ENCODE results near the gene RNLS. TPM values are rescaled to one million over a fixed set of nuclear protein-coding genes. Genes with fewer than 3 reads are reported as not detected.

RNLS gene
- total and polyA plus RNA-seq, 2 of the 8 experiments (the other 6 are each of a cell fraction or from before 2014, with no cell fraction given): 7.5 to 12.7 TPM

DNA sequence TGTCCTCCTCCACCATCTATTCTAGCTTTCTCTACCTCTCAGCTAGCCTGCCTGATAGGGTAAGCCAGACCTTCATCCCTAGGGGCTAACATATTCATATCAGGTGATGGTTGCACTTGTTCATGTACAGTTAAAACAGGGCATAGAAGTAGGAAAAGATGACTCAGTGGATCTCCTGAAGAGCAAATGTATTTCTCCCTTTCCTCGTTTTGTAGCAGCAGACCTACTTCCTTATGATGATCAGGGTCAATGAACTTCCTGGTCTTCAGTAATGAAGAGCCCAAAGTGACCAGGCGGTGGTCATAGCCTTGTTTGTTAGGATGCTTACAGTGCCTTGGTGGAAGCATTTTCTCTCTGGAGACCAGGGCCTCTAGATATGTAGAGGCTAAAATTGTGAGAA lies 9.8 kb upstream of the RNLS start:
- H3K27ac ChIP-seq (ENCODE audit: low read depth, low read length): no peak overlapping the region
- H2BK15ac ChIP-seq (ENCODE audit: low read length): no peak overlapping the region
- H2BK12ac ChIP-seq (ENCODE audit: low read depth, low read length): no peak overlapping the region
- no peaks in the 10 kb centered on the region for H3K23me2 ChIP-seq (ENCODE audit: low read depth, low read length)
- no peak overlapping the region for H2AK5ac ChIP-seq (ENCODE audit: low read depth, low read length)
- H3K27me3 ChIP-seq (replicated peaks in 1 of 4; ENCODE audit: control insufficient read depth in 3 of 4, extremely low read depth in 1 of 4, insufficient read depth in 3 of 4, low read length in 3 of 4): peaks cover 0 to 1% (median 0%) of the 10 kb centered on the region in 4 experiments; a peak in 1 of 7 replicates
- no peak overlapping the region for H2BK5ac ChIP-seq (ENCODE audit: low read depth, low read length)
- TF ChIP-seq SRF (IDR thresholded peaks at IDR 0.05; ENCODE audit: low read depth, low read length) (no peak), EP300 (IDR thresholded peaks at IDR 0.05; ENCODE audit: borderline replicate concordance in 1 of 2, low read depth in 2 of 2, low read length in 2 of 2) (no peak), TAF1 (IDR thresholded peaks at IDR 0.05; ENCODE audit: low read depth, low read length) (no peak), YY1 (IDR thresholded peaks at IDR 0.05; ENCODE audit: low read depth, low read length) (no peak), RFX5 (IDR thresholded peaks at IDR 0.05; ENCODE audit: borderline replicate concordance, low read depth, low read length) (no peak), CREB1 (IDR thresholded peaks at IDR 0.05) (no peak), KDM1A (IDR thresholded peaks at IDR 0.05; ENCODE audit: borderline replicate concordance, low read length) (no peak), POU5F1 (IDR thresholded peaks at IDR 0.05; ENCODE audit: low read depth, low read length) (no peak), FOSL1 (IDR thresholded peaks at IDR 0.05; ENCODE audit: insufficient read depth, low read depth, low read length) (no peak), TAF7 (optimal IDR thresholded peaks at IDR 0.05; ENCODE audit: borderline replicate concordance, low read depth, low read length) (no peak), RBBP5 (IDR thresholded peaks at IDR 0.05; ENCODE audit: borderline replicate concordance, low read depth, low read length) (no peak)
- TF ChIP-seq, protein P1, sequence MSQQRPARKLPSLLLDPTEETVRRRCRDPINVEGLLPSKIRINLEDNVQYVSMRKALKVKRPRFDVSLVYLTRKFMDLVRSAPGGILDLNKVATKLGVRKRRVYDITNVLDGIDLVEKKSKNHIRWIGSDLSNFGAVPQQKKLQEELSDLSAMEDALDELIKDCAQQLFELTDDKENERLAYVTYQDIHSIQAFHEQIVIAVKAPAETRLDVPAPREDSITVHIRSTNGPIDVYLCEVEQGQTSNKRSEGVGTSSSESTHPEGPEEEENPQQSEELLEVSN (IDR thresholded peaks at IDR 0.05): no peak
- H3K4ac ChIP-seq (replicated peaks; ENCODE audit: insufficient read length, low read depth, low read length): no peak overlapping the region
- no peak overlapping the region for H3K56ac ChIP-seq (replicated peaks; ENCODE audit: insufficient read length, low read depth, low read length)
- no peaks in the 10 kb centered on the region for H3K4me1 ChIP-seq (replicated peaks in 1 of 4; ENCODE audit: control insufficient read depth in 3 of 4, insufficient read depth in 4 of 4, low read length in 3 of 4)
- H3K79me2 ChIP-seq (ENCODE audit: control insufficient read depth in 1 of 2, insufficient read depth in 2 of 2, low read length in 2 of 2): no peaks in the 10 kb centered on the region
- H3K14ac ChIP-seq (ENCODE audit: insufficient read length): no peak overlapping the region
- ChIA-PET POLR2A (ENCODE audit: partially characterized antibody) (no interaction called here), CTCF (ENCODE audit: partially characterized antibody) (interaction anchor here (0.5 to 2.7 kb wide), 2 partner anchors 10 to 339 kb away, joined by 3 to 12 read pairs; partner anchors contain the start of gene RNLS)
- H3K4me3 ChIP-seq (ENCODE audit: extremely low read depth in 1 of 4, insufficient read depth in 2 of 4, low read depth in 3 of 4, low read length in 4 of 4): no peak overlapping the region
- H3K9ac ChIP-seq (replicated peaks in 1 of 4; ENCODE audit: extremely low read depth in 1 of 4, low read depth in 3 of 4, low read length in 3 of 4): no peak overlapping the region
- no peak overlapping the region for H3K23ac ChIP-seq (ENCODE audit: insufficient read length)
- H3K4me2 ChIP-seq (ENCODE audit: insufficient read depth in 1 of 2, low read depth in 2 of 2, low read length in 2 of 2): no peak overlapping the region
- DNase-seq (ENCODE audit: low read depth in 1 of 2, low spot score in 2 of 2) (no peak), FAIRE-seq (no peak)
- no peaks in the 10 kb centered on the region for H3K36me3 ChIP-seq (ENCODE audit: control insufficient read depth in 2 of 4, insufficient read depth in 4 of 4, low read length in 3 of 4)
- no peaks in the 10 kb centered on the region for H3K9me3 ChIP-seq (ENCODE audit: insufficient read depth in 2 of 2, low read depth in 1 of 2, low read length in 1 of 2)
- H2BK120ac ChIP-seq (replicated peaks; ENCODE audit: low read depth, low read length): no peak overlapping the region
- H4K91ac ChIP-seq (replicated peaks; ENCODE audit: insufficient read length, low read length): no peak overlapping the region
- H4K20me1 ChIP-seq (replicated peaks in 1 of 2; ENCODE audit: control insufficient read depth in 1 of 2, insufficient read depth in 2 of 2, low read length in 2 of 2): no peaks in the 10 kb centered on the region
- 90% methylated on average over 2 of the region's 2 CpGs; no CpG with 5 or more reads in 1 of the 2 experiments for WGBS, 2 experiments (ENCODE audit: extremely low coverage in 1 of 2, insufficient coverage in 1 of 2, insufficient read length in 1 of 2, insufficient replicate concordance in 2 of 2, low coverage in 1 of 2, low lambda C conversion rate in 2 of 2, missing lambda C conversion rate in 1 of 2)
- H4K5ac ChIP-seq (ENCODE audit: insufficient read length, low read depth, low read length): no peak overlapping the region
- no peak overlapping the region for H4K8ac ChIP-seq (ENCODE audit: extremely low read depth, insufficient read depth, low read length)
- H3K18ac ChIP-seq (ENCODE audit: extremely low read depth, low read length): no peak overlapping the region
- no peaks in the 10 kb centered on the region for H3K79me1 ChIP-seq (ENCODE audit: low read depth, low read length)
- H2BK20ac ChIP-seq (ENCODE audit: low read length): no peak overlapping the region
- H2AFZ ChIP-seq (ENCODE audit: low read length): no peak overlapping the region
